ENCODE results near the gene BANK1.

GRCh38 chr4:101950258-101950979 lies 159.9 kb downstream of the BANK1 start:
- TF ChIP-seq CTCF (IDR thresholded peaks at IDR 0.05; ENCODE audit: poor library complexity, severe bottlenecking): no peak
- no peak for TF ChIP-seq EZH2 (IDR thresholded peaks at IDR 0.05; ENCODE audit: borderline replicate concordance, insufficient read depth, low read length, poor library complexity, severe bottlenecking)
- no peak for TF ChIP-seq EP300 (conservative IDR thresholded peaks at IDR 0.05; ENCODE audit: poor library complexity, severe bottlenecking)
- no peak for TF ChIP-seq POLR2AphosphoS5 (IDR thresholded peaks at IDR 0.05)
- no peak for TF ChIP-seq SMC3 (conservative IDR thresholded peaks at IDR 0.05; ENCODE audit: poor library complexity)
